Body of pancreas (tissue), 4 donors: ENCODE results near the gene UQCC2.

Experiments used
- POLR2A ChIP-seq, 3 donors: fragments of 450-650 bp; IDR thresholded peaks; one replicate each; pipeline ENCODE4 v1.6.1; 2016; ENCODE audit warnings: antibody characterized with exemption in 3 of 3, mild to moderate bottlenecking in 2 of 3
- TF ChIP-seq, protein P1 (sequence below), 7 experiments: fragments of 450-650 bp in 4 of 7; fragments of 200-600 bp in 3 of 7; sonication (generic) in 3 of 7; IDR thresholded peaks; one replicate each; pipeline ENCODE4 v1.5.1; 2016 to 2019; ENCODE audit warnings: antibody characterized with exemption in 7 of 7

DNA sequence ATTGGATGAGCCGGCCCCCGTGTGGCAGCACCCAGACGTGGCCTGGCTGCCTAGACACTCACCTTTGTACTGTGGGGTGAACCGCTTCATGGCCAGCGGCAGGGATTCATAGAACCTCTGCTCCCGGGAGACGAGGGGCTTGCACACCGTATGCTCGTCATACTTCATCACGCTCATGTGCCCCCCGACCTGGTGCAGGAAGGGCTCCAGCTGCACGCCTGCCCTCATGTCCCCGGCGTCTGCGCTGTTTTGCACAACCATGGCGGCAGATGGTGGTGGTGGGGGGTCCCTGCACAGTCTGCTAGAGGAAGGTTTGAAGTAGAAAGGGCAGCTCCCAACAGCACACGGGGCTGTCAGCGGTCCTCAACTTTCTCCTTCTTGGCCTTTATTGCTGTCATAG is 23.7 kb upstream of the UQCC2 start:
- TF ChIP-seq, protein P1, sequence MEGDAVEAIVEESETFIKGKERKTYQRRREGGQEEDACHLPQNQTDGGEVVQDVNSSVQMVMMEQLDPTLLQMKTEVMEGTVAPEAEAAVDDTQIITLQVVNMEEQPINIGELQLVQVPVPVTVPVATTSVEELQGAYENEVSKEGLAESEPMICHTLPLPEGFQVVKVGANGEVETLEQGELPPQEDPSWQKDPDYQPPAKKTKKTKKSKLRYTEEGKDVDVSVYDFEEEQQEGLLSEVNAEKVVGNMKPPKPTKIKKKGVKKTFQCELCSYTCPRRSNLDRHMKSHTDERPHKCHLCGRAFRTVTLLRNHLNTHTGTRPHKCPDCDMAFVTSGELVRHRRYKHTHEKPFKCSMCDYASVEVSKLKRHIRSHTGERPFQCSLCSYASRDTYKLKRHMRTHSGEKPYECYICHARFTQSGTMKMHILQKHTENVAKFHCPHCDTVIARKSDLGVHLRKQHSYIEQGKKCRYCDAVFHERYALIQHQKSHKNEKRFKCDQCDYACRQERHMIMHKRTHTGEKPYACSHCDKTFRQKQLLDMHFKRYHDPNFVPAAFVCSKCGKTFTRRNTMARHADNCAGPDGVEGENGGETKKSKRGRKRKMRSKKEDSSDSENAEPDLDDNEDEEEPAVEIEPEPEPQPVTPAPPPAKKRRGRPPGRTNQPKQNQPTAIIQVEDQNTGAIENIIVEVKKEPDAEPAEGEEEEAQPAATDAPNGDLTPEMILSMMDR (IDR thresholded peaks at IDR 0.05), result no peak
- no peak for TF ChIP-seq POLR2A (IDR thresholded peaks at IDR 0.05)
